Stimulated activated naive B cell treated with anti-CD40 and anti-IgM and Interleukin-4, amounts not matched to agents 10 μg/mL and 1 μg/mL and 100 μg/mL, for 72 hours (primary cell): ENCODE data around the gene SLC22A5.
A peak's percentile ranks its signal among the peaks of the same experiment; 100 is the strongest.
"Not testable (repeated sequence)": the region's sequence is repeated elsewhere in the genome, so short reads cannot be mapped to it uniquely, and the experiment has no call there.

Source experiments
- ATAC-seq, 2 donors: fragments of 150-1000 bp; cut with Tn5 transposase; replicated peaks; 2 replicates each; pipeline ENCODE4 v1.10.0; 2021; ENCODE audit warnings: moderate library complexity in 1 of 2
- DNase-seq: peaks from one replicate; pipeline ENCODE4 v3.0.0; 2021
- H3K27ac Mint-ChIP-seq: one replicate; pipeline ENCODE4 v1.8.0; 2022; ENCODE audit warnings: mild to moderate bottlenecking, mixed read lengths
- H3K27me3 Mint-ChIP-seq, 2 donors: one replicate each; pipeline ENCODE4 v1.8.0; 2022; ENCODE audit warnings: mixed read lengths in 2 of 2
- H3K36me3 Mint-ChIP-seq, 2 donors: one replicate each; pipeline ENCODE4 v1.8.0; 2022; ENCODE audit warnings: mixed read lengths in 2 of 2, mild to moderate bottlenecking in 1 of 2
- H3K4me1 Mint-ChIP-seq, 2 donors: one replicate each; pipeline ENCODE4 v1.8.0; 2022; ENCODE audit warnings: mixed read lengths in 2 of 2, mild to moderate bottlenecking in 1 of 2
- H3K4me3 Mint-ChIP-seq, 2 donors: one replicate each; pipeline ENCODE4 v1.8.0; 2022; ENCODE audit warnings: mild to moderate bottlenecking in 2 of 2, mixed read lengths in 2 of 2, moderate library complexity in 1 of 2
- H3K9me3 Mint-ChIP-seq, 2 donors: one replicate each; pipeline ENCODE4 v1.8.0; 2022; ENCODE audit warnings: mixed read lengths in 2 of 2, mild to moderate bottlenecking in 1 of 2

Gene SLC22A5

GRCh38 chr5:132406144-132406783 is 36.8 kb downstream of the SLC22A5 start:
- Mint-ChIP-seq H3K4me3 (no peak overlapping the region), H3K27ac (no peak overlapping the region)

DNA sequence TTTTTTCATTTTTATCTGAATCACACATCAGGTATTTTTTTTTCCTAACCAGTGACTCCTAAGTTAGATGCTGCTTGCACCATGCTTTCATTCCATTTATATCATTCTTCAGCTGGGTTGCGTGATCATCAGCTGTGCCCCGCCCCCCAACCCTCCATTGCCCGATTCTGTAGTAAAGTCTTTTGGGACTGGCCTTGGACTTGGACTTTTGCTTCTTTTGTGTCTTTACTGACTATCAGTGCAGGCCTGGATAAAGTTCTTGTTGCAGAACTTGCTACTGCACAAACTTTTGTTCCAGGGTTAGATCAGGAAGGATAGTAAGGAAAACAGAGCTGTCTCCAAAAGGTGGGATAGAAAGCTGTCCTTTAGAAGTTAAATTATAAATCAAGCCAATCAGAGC is 38.5 kb downstream of the SLC22A5 start:
- Mint-ChIP-seq H3K27me3 (no peaks in the 10 kb centered on the region), H3K27ac (no peak overlapping the region), H3K9me3 (peaks cover 0 to 3% of the 10 kb centered on the region in 2 donors), H3K4me1 (peaks cover 25 to 33% of the 10 kb centered on the region in 2 donors), H3K36me3 (peaks cover 4 to 6% of the 10 kb centered on the region in 2 donors), H3K4me3 (no peak overlapping the region)
- ATAC-seq = no peak
- DNase-seq = no peak

More at GRCh38 chr5:132406144-132406783, 36.8 kb downstream of the SLC22A5 start:
- H3K27me3 Mint-ChIP-seq = no peaks in the 10 kb centered on the region
- H3K36me3 Mint-ChIP-seq = peaks cover 4 to 6% of the 10 kb centered on the region in 2 donors
- ATAC-seq = no peak
- DNase-seq = no peak
- H3K9me3 Mint-ChIP-seq = peaks cover 0 to 3% of the 10 kb centered on the region in 2 donors
- H3K4me1 Mint-ChIP-seq = peaks cover 21 to 25% of the 10 kb centered on the region in 2 donors

DNA sequence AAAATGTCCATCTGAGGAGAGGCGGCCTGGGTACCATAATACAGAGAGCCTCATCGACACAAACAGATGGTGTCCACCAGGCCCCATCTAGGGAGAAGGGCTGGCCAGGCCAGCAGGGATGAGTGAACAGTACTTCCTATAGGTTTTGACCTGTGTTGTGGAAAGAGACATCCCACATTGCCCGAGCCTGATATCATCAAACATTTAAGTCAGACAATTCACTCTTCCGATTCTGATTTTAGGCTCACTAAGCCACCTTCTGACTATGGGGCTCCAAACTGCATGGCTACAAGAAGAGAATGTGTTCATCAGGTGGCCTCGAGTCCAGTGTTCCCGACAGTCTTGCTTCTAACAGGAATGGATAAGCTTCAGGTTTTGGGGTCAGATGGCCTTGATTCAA is 38.9 kb downstream of the SLC22A5 start:
- Mint-ChIP-seq H3K4me3 (no peak overlapping the region), H3K27me3 (no peaks in the 10 kb centered on the region), H3K4me1 (peaks cover 28 to 38% of the 10 kb centered on the region in 2 donors), H3K27ac (peak overlapping the region; percentile 14), H3K36me3 (peaks cover 4 to 6% of the 10 kb centered on the region in 2 donors), H3K9me3 (peaks cover 0 to 3% of the 10 kb centered on the region in 2 donors)
- ATAC-seq (no peak), DNase-seq (no peak)

DNA sequence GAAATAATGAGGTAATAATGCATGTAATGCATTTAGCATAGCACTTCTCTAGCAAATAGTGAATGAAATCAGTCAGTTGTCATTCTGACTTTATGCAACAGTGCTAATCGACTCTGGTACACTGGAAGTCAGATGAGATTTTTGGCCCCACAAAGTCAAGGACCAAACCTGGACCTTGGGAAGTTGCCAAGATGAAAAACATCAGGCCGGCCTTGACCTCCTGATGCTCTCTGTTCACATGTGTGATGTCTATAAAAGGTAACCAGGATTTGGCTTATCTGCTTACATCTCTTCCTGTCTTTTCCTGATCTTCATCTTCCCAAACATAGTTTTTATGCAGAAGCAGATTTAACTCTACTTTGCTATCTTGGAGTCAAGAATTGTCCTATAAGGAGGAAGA is 39.5 kb downstream of the SLC22A5 start:
- H3K36me3 Mint-ChIP-seq = peaks cover 6 to 9% of the 10 kb centered on the region in 2 donors
- H3K4me1 Mint-ChIP-seq = peaks cover 30 to 43% of the 10 kb centered on the region in 2 donors
- peak overlapping the region; percentile 83 for H3K27ac Mint-ChIP-seq
- ATAC-seq = no peak
- H3K27me3 Mint-ChIP-seq = no peaks in the 10 kb centered on the region
- no peak for DNase-seq
- peak overlapping the region in 1 of 2 donors; percentile 96 for H3K4me3 Mint-ChIP-seq
- peaks cover 0 to 4% of the 10 kb centered on the region in 2 donors for H3K9me3 Mint-ChIP-seq

- Mint-ChIP-seq H3K36me3 (peaks cover 6 to 9% of the 10 kb centered on the region in 2 donors), H3K9me3 (peaks cover 0 to 4% of the 10 kb centered on the region in 2 donors), H3K27me3 (no peaks in the 10 kb centered on the region), H3K4me1 (peaks cover 38 to 56% of the 10 kb centered on the region in 2 donors), H3K27ac (peak overlapping the region; percentile 98), H3K4me3 (peak overlapping the region; percentile 95 to 96)
- ATAC-seq = peak; percentile 79 to 83
- peak; percentile 80 for DNase-seq
These were observed 41.2 kb downstream of the SLC22A5 start for GRCh38 chr5:132410451-132411303.

DNA sequence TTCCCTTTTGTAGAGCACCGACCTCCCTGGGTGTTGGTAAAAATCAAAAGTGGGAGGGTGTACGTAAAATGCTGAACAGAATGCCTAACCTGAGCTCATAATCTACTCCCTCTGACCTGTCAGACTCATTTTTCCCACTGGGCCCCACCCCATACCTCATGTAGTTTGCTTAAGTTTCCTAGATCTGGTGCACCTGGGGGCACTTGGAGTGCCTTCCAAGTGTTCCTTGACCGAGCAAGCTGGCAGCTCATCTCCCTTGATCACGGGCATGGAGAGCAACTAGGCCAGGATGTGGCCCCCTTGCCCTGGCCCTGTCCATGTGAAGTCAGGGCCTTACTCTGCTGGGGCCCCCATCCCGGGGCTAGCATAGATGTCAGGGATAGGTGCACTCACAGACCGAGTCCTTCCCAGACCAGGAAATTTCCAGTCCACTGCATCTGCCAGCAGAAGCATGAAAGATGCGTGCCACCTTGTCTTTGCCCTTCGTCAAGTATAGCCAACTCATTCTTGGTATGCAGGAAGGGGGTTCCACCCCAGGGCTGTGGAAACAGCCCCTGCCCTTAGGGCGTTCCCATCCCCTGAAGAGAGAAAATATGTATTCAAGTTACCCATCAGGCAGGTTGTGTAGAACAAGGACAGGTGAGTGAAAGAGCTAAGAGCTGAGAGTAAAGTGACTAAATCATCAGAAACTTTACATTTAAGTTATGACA is 41.9 kb downstream of the SLC22A5 start:
- H3K4me3 Mint-ChIP-seq = peak overlapping the region; percentile 95 to 96
- peaks cover 0 to 4% of the 10 kb centered on the region in 2 donors for H3K9me3 Mint-ChIP-seq
- H3K27me3 Mint-ChIP-seq = no peaks in the 10 kb centered on the region
- peaks cover 6 to 9% of the 10 kb centered on the region in 2 donors for H3K36me3 Mint-ChIP-seq
- H3K4me1 Mint-ChIP-seq = peaks cover 36 to 59% of the 10 kb centered on the region in 2 donors
- ATAC-seq (peak; percentile 46 to 48), DNase-seq (peak; percentile 47)
- peak overlapping the region; percentile 98 for H3K27ac Mint-ChIP-seq

GRCh38 chr5:132413567-132413966 is 44.1 kb downstream of the SLC22A5 start:
- ATAC-seq = no peak
- Mint-ChIP-seq H3K36me3 (peaks cover 7 to 16% of the 10 kb centered on the region in 2 donors), H3K27ac (peak overlapping the region; percentile 81), H3K9me3 (peaks cover 0 to 1% of the 10 kb centered on the region in 2 donors), H3K4me1 (peaks cover 50 to 80% of the 10 kb centered on the region in 2 donors), H3K27me3 (no peaks in the 10 kb centered on the region), H3K4me3 (peak overlapping the region; percentile 14 to 55)
- DNase-seq = no peak

DNA sequence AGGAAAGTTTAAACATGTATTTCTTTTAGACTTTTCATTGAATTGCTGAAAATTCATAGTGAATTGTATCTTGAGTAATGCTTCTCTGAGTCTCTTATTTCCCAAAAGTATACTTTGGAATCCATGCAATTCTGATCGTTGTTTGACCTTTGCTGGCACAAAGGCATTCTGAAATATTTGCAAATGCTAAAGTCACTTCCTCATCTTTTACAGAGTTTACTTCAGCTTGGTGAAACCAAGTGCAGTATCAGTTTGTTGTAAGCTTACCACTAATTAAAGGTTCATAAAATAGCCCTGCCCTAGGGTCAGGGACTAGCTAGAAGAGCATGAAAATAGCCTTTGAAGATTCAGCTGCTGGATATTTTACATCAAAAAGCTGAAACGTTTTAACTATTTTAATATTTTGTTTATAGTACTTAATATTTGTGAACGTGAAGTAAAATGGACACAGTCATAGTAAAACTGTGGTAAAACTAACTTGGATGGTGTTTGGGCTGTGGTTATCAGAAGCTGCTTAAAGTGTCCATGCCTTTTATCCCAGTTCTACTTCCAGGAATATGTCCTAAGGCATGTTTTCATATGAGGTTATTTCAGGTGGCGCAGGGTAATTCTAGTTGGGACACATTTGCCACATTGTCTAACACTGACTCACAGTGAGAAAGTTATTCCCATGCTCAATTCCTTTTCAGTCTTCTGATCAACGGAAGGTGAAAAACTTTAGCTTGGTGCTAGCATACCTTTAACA is 45.3 kb downstream of the SLC22A5 start:
- Mint-ChIP-seq H3K27ac (peak overlapping the region; percentile 51), H3K9me3 (peaks cover 0 to 1% of the 10 kb centered on the region in 2 donors), H3K27me3 (no peaks in the 10 kb centered on the region), H3K4me1 (peaks cover 55 to 85% of the 10 kb centered on the region in 2 donors), H3K36me3 (peaks cover 9 to 26% of the 10 kb centered on the region in 2 donors), H3K4me3 (peak overlapping the region; percentile 25 to 48)
- ATAC-seq = no peak
- DNase-seq = no peak

GRCh38 chr5:132415516-132415915 is 46.0 kb downstream of the SLC22A5 start:
- not testable (repeated sequence) for DNase-seq, H3K9me3 Mint-ChIP-seq, H3K27me3 Mint-ChIP-seq, ATAC-seq
- Mint-ChIP-seq H3K4me1 (peaks cover 61 to 93% of the 10 kb centered on the region in 2 donors), H3K36me3 (peaks cover 9 to 27% of the 10 kb centered on the region in 2 donors), H3K4me3 (peak overlapping the region in 1 of 2 donors; percentile 35), H3K27ac (peak overlapping the region; percentile 65)

GRCh38 chr5:132416306-132417009 is 46.9 kb downstream of the SLC22A5 start:
- Mint-ChIP-seq H3K27ac (no peak overlapping the region), H3K4me1 (peaks cover 67 to 98% of the 10 kb centered on the region in 2 donors), H3K36me3 (peaks cover 9 to 29% of the 10 kb centered on the region in 2 donors), H3K9me3 (peaks cover 0 to 1% of the 10 kb centered on the region in 2 donors), H3K4me3 (no peak overlapping the region), H3K27me3 (no peaks in the 10 kb centered on the region)
- DNase-seq = no peak
- no peak for ATAC-seq

DNA sequence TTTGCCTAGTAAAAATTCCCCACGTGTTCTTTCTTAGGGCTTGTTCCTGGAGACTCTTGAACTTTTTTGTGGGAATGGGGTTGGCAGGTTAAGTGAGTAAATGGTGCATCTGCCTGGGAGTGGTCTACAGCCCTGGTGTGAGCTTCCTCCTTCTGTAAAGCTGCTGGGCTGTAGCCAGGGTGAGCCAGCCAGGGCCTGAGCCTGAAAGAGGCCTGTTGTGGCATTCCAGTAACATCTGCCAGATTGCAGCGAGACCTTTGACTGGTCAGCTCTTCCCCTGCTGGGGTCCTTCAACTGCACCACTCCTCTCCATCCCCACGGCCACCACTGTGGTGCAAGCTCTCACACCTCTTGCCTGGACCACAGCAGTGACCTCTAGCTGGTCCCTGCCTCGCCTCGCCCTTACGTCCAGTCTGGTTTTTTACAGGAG is 47.5 kb downstream of the SLC22A5 start:
- DNase-seq (no peak), ATAC-seq (no peak)
- H3K4me3 Mint-ChIP-seq = no peak overlapping the region
- H3K9me3 Mint-ChIP-seq = peaks cover 0 to 1% of the 10 kb centered on the region in 2 donors
- peaks cover 65 to 98% of the 10 kb centered on the region in 2 donors for H3K4me1 Mint-ChIP-seq
- no peaks in the 10 kb centered on the region for H3K27me3 Mint-ChIP-seq
- peak overlapping the region; percentile 90 for H3K27ac Mint-ChIP-seq
- peaks cover 9 to 32% of the 10 kb centered on the region in 2 donors for H3K36me3 Mint-ChIP-seq

- Mint-ChIP-seq H3K27me3 (no peaks in the 10 kb centered on the region), H3K4me1 (peaks cover 64 to 98% of the 10 kb centered on the region in 2 donors), H3K4me3 (no peak overlapping the region), H3K9me3 (peaks cover 0 to 1% of the 10 kb centered on the region in 2 donors), H3K27ac (peak overlapping the region; percentile 90), H3K36me3 (peaks cover 9 to 32% of the 10 kb centered on the region in 2 donors)
- DNase-seq = no peak
- no peak for ATAC-seq
These were observed 48.0 kb downstream of the SLC22A5 start for GRCh38 chr5:132417461-132417860.
